ENCODE results near the gene LCT. TPM values are rescaled to one million over a fixed set of nuclear protein-coding genes. Genes with fewer than 3 reads are reported as not detected.
"Not testable (repeated sequence)": the region's sequence is repeated elsewhere in the genome, so short reads cannot be mapped to it uniquely, and the experiment has no call there.

Gene LCT
- total RNA-seq, 1 experiment from 2014 or later: not detected

GRCh38 chr2:135796606-135797005 lies 40.4 kb downstream of the LCT start:
- Histone ChIP-seq H4K20me1 (ENCODE audit: low read length) (no peaks in the 10 kb centered on the region), H3F3A (ENCODE audit: low read length, unreplicated experiment) (no peaks in the 10 kb centered on the region), H3K79me2 (ENCODE audit: low read length) (no peaks in the 10 kb centered on the region), H3K4me3 (ENCODE audit: low read length) (no peak overlapping the region), H3K9me3 (ENCODE audit: low read length) (no peaks in the 10 kb centered on the region), H3K9me2 (replicated peaks; ENCODE audit: low read length) (no peaks in the 10 kb centered on the region), H3K4me2 (ENCODE audit: low read length) (no peak overlapping the region), H3K27ac (ENCODE audit: low read length) (no peak overlapping the region), H3K36me3 (ENCODE audit: low read depth, low read length) (no peaks in the 10 kb centered on the region), H3K9ac (ENCODE audit: low read length) (no peak overlapping the region), H2AFZ (ENCODE audit: low read length) (no peak overlapping the region), H3K27me3 (ENCODE audit: low read length) (no peaks in the 10 kb centered on the region), H3K4me1 (ENCODE audit: insufficient read depth, low read length) (no peaks in the 10 kb centered on the region)
- TF ChIP-seq EZH2phosphoT487 (IDR thresholded peaks at IDR 0.05; ENCODE audit: borderline replicate concordance, low read length) (no peak), EZH2 (IDR thresholded peaks at IDR 0.05; ENCODE audit: low read length, unreplicated experiment) (no peak), CTCF (conservative IDR thresholded peaks at IDR 0.05; ENCODE audit: low read depth, low read length) (no peak)
- BruUV-seq (replicated peaks): no TSS peak
- ChIA-PET POLR2A (ENCODE audit: unreplicated experiment) (no interaction called here), CTCF (interaction anchor here (0.6 kb wide), 1 partner anchor 323 kb away, joined by 4 read pairs; no protein-coding TSS in a partner anchor)
- intact Hi-C loops (cut with micrococcal nuclease): loop anchor here (1.0 kb wide), 1 partner anchor 807 kb away; no protein-coding TSS in a partner anchor
- ATAC-seq (no peak), DNase-seq (no peak)

- intact Hi-C loops (cut with micrococcal nuclease); H3K9me2 ChIP-seq (replicated peaks; ENCODE audit: low read length); H3K4me2 ChIP-seq (ENCODE audit: low read length); H3F3A ChIP-seq (ENCODE audit: low read length, unreplicated experiment); ATAC-seq; POLR2A ChIA-PET (ENCODE audit: unreplicated experiment); H3K27ac ChIP-seq (ENCODE audit: low read length); H2AFZ ChIP-seq (ENCODE audit: low read length); H3K4me1 ChIP-seq (ENCODE audit: insufficient read depth, low read length); BruUV-seq (replicated peaks); H3K79me2 ChIP-seq (ENCODE audit: low read length); H3K4me3 ChIP-seq (ENCODE audit: low read length); H3K9ac ChIP-seq (ENCODE audit: low read length); H3K36me3 ChIP-seq (ENCODE audit: low read depth, low read length); H3K9me3 ChIP-seq (ENCODE audit: low read length); H4K20me1 ChIP-seq (ENCODE audit: low read length); H3K27me3 ChIP-seq (ENCODE audit: low read length); DNase-seq: not testable (repeated sequence)
- CTCF ChIA-PET: interaction anchor here (0.5 kb wide), 1 partner anchor 516 kb away, joined by 3 read pairs; no protein-coding TSS in a partner anchor
Observed at GRCh38 chr2:135795641-135796040, 41.3 kb downstream of the LCT start.

DNA sequence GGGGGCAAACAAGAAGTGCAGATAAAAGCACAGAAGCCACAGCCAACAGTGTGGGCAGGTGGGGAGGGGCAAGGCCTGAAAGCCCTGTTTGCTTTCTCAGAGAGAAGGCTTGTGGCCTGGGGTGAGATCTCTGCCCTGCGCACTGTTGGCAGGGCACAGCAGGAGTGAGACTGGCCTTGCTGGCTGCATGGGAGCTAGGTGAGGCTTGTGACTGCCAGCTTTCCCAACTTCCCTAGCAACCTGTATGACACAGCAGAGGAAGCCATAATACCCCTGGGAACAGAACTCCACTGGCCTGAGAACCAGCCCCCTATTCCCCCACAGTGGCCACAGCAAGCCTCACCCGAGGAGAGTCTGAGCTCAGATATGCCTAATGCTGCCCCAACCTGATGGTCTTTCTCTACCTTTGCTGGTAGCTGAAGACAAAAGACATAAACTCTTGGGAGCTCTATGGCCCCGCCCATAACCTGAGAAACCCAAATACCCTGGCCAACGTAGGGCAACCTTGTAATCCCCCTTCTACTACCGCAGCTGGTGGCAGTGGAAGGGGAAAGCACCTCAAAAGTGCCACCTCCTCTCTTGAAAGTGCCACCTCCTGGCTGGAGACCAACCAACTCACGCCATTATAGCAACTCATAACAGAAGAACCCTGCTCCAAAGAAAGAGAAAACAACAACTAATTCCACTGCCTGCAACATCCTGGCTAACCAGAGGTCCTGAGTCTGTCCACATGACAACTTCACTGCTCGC lies 44.4 kb downstream of the LCT start:
- intact Hi-C loops (cut with micrococcal nuclease): no loop called here
- POLR2A ChIA-PET (ENCODE audit: unreplicated experiment): no interaction called here
- no peaks in the 10 kb centered on the region for H3F3A ChIP-seq (ENCODE audit: low read length, unreplicated experiment)
- no peak overlapping the region for H3K9ac ChIP-seq (ENCODE audit: low read length)
- TF ChIP-seq CTCF (conservative IDR thresholded peaks at IDR 0.05; ENCODE audit: low read depth, low read length) (no peak), EZH2 (IDR thresholded peaks at IDR 0.05; ENCODE audit: low read length, unreplicated experiment) (no peak), EZH2phosphoT487 (IDR thresholded peaks at IDR 0.05; ENCODE audit: borderline replicate concordance, low read length) (no peak)
- no peaks in the 10 kb centered on the region for H3K27me3 ChIP-seq (ENCODE audit: low read length)
- no peak overlapping the region for H3K4me3 ChIP-seq (ENCODE audit: low read length)
- H3K4me2 ChIP-seq (ENCODE audit: low read length): no peak overlapping the region
- no peaks in the 10 kb centered on the region for H3K79me2 ChIP-seq (ENCODE audit: low read length)
- H3K9me3 ChIP-seq (ENCODE audit: low read length): no peaks in the 10 kb centered on the region
- BruUV-seq (replicated peaks): no TSS peak
- no peak for ATAC-seq
- no peaks in the 10 kb centered on the region for H3K9me2 ChIP-seq (replicated peaks; ENCODE audit: low read length)
- no peak overlapping the region for H2AFZ ChIP-seq (ENCODE audit: low read length)
- CTCF ChIA-PET: no interaction called here
- H3K27ac ChIP-seq (ENCODE audit: low read length): no peak overlapping the region
- DNase-seq: no peak
- H3K4me1 ChIP-seq (ENCODE audit: insufficient read depth, low read length): no peaks in the 10 kb centered on the region
- H3K36me3 ChIP-seq (ENCODE audit: low read depth, low read length): no peaks in the 10 kb centered on the region
- H4K20me1 ChIP-seq (ENCODE audit: low read length): no peaks in the 10 kb centered on the region
